Measurements from ENCODE around the gene PPP2R2C. TPM values are rescaled to one million over a fixed set of nuclear protein-coding genes. Genes with fewer than 3 reads are reported as not detected.

The PPP2R2C gene
- total RNA-seq, 1 experiment from 2014 or later, result 32.9 TPM

GRCh38 chr4:6332669-6333050 lies 139.8 kb downstream of the PPP2R2C start:
- Histone ChIP-seq H3K4me1 (ENCODE audit: control insufficient read depth in 1 of 2, insufficient read depth in 2 of 2, low read length in 2 of 2) (peaks cover 6 to 7% of the 10 kb centered on the region in 2 experiments), H3K4me3 (replicated peaks in 1 of 2; ENCODE audit: low read depth in 1 of 2, low read length in 2 of 2) (no peak overlapping the region), H3K27me3 (ENCODE audit: insufficient read depth, low read length) (no peaks in the 10 kb centered on the region), H3K9me3 (ENCODE audit: control insufficient read depth in 1 of 2, insufficient read depth in 1 of 2, low read depth in 1 of 2, low read length in 2 of 2) (no peaks in the 10 kb centered on the region), H3K79me2 (ENCODE audit: insufficient read depth, low read length) (no peaks in the 10 kb centered on the region), H3K4me2 (ENCODE audit: low read length) (no peak overlapping the region), H3K36me3 (ENCODE audit: control insufficient read depth in 1 of 2, insufficient read depth in 2 of 2, low read length in 2 of 2) (no peaks in the 10 kb centered on the region), H3K27ac (ENCODE audit: low read depth, low read length) (no peak overlapping the region), H4K20me1 (ENCODE audit: insufficient read depth) (no peaks in the 10 kb centered on the region; the same call in 1 of the 2 replicates), H3K9ac (ENCODE audit: low read length) (no peak overlapping the region), H2AFZ (ENCODE audit: low read depth, low read length, poor library complexity, severe bottlenecking) (no peak overlapping the region), H3K9me2 (ENCODE audit: insufficient read depth) (no peaks in the 10 kb centered on the region)
- TF ChIP-seq CEBPB (IDR thresholded peaks at IDR 0.05; ENCODE audit: low read depth) (no peak), SRF (IDR thresholded peaks at IDR 0.05; ENCODE audit: low read depth) (no peak)
- no peak for DNase-seq (ENCODE audit: low read depth, low spot score)
- ChIA-PET POLR2A (interaction anchor here (1.5 kb wide), 1 partner anchor 341 kb away, joined by 3 read pairs; a partner anchor contains a TSS), CTCF (interaction anchor here (0.6 to 12.2 kb wide), 12 partner anchors 11 to 377 kb away, joined by 3 to 201 read pairs (median 7); partner anchors contain the start of gene MRFAP1L1), RAD21 (ENCODE audit: low non-redundant PET in 1 of 2, low total read pairs in 2 of 2, uncharacterized antibody in 2 of 2, unreplicated experiment in 2 of 2) (interaction anchor here in 1 of 2 experiments (1.9 kb wide), 1 partner anchor 82 kb away, joined by 6 read pairs; no protein-coding TSS in a partner anchor)
- no TSS peak for BruUV-seq (replicated peaks)
- intact Hi-C loops (cut with micrococcal nuclease), result loop anchor here (1.0 to 10.0 kb wide), 3 partner anchors 30 to 352 kb away; no protein-coding TSS in a partner anchor
- ATAC-seq, result no peak

DNA sequence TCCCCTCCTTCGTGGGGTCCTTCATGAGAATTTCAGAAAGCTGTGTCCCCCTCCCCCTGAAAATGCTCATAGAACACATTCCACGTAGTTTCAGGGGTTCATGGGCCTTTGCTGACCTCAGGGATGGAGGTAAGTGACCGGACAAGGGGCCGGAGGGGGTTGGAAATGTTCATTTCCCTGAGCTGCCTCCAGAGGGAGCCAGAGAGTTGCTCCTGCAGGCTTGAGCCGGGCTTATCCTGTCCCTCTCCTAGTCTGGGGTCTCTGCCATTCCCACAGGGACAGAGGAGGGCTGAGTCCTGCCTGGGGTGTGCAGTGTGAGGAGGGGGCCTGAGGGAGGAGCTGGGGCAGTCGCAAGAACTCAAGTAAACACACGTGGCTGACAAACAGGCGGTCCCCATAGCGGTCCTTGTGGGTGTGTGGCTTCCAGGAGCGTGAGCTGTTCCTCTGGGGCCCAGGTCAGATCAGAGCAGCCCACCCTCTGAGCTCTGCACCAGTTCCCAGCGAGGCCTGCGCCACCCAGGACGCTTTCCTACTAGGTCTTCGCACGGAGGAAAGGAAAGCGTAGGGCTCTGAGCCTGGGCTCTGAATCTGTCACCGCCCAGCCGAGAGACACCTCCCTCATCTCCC lies 140.3 kb downstream of the PPP2R2C start:
- ChIA-PET CTCF (interaction anchor here (0.8 to 12.2 kb wide), 17 partner anchors 10 to 377 kb away, joined by 3 to 201 read pairs (median 4); partner anchors contain the start of genes MRFAP1L1 and WFS1), POLR2A (interaction anchor here (1.5 kb wide), 1 partner anchor 342 kb away, joined by 3 read pairs; a partner anchor contains a TSS), RAD21 (ENCODE audit: low non-redundant PET in 1 of 2, low total read pairs in 2 of 2, uncharacterized antibody in 2 of 2, unreplicated experiment in 2 of 2) (interaction anchor here (1.4 to 1.9 kb wide), 2 partner anchors 68 to 81 kb away, joined by 6 read pairs; no protein-coding TSS in a partner anchor)
- H3K4me1 ChIP-seq (ENCODE audit: control insufficient read depth in 1 of 2, insufficient read depth in 2 of 2, low read length in 2 of 2), result peaks cover 1 to 2% of the 10 kb centered on the region in 2 experiments; a peak in 3 of 4 replicates
- DNase-seq (ENCODE audit: low read depth, low spot score) (no peak), ATAC-seq (peak; percentile 64)
- no peaks in the 10 kb centered on the region; the same call in 1 of the 2 replicates for H4K20me1 ChIP-seq (ENCODE audit: insufficient read depth)
- no peak overlapping the region for H3K4me2 ChIP-seq (ENCODE audit: low read length)
- intact Hi-C loops (cut with micrococcal nuclease), result loop anchor here (1.0 to 10.0 kb wide), 3 partner anchors 30 to 353 kb away; no protein-coding TSS in a partner anchor
- no peak overlapping the region for H2AFZ ChIP-seq (ENCODE audit: low read depth, low read length, poor library complexity, severe bottlenecking)
- TF ChIP-seq SP1 (IDR thresholded peaks at IDR 0.05; ENCODE audit: low read depth), result no peak
- TF ChIP-seq YY1 (IDR thresholded peaks at IDR 0.05; ENCODE audit: extremely low read depth, insufficient replicate concordance, low read depth, low read length), result no peak
- TF ChIP-seq ZNF274 (IDR thresholded peaks at IDR 0.05; ENCODE audit: low read depth, low read length), result no peak
- TF ChIP-seq RAD21 (IDR thresholded peaks at IDR 0.05; ENCODE audit: low read depth), result peak; percentile 83
- no peak for TF ChIP-seq POLR2AphosphoS5 (IDR thresholded peaks at IDR 0.05; ENCODE audit: low read depth, low read length)
- TF ChIP-seq JUND (IDR thresholded peaks at IDR 0.05), result no peak
- TF ChIP-seq CTCF (IDR thresholded peaks at IDR 0.05 in 2 of 3, conservative IDR thresholded peaks at IDR 0.05 in 1 of 3; ENCODE audit: borderline replicate concordance in 1 of 3, insufficient read depth in 1 of 3, low read depth in 2 of 3, low read length in 2 of 3), result peak; percentile 68 to 90 (median 84)
- no peak for TF ChIP-seq EGR1 (IDR thresholded peaks at IDR 0.05; ENCODE audit: low read depth)
- BruUV-seq (replicated peaks), result no TSS peak
- H3K9me2 ChIP-seq (ENCODE audit: insufficient read depth), result no peaks in the 10 kb centered on the region
- H3K9ac ChIP-seq (ENCODE audit: low read length), result no peak overlapping the region
- H3K4me3 ChIP-seq (replicated peaks in 1 of 2; ENCODE audit: low read depth in 1 of 2, low read length in 2 of 2), result no peak overlapping the region
- H3K27ac ChIP-seq (ENCODE audit: low read depth, low read length), result no peak overlapping the region
- H3K9me3 ChIP-seq (ENCODE audit: control insufficient read depth in 1 of 2, insufficient read depth in 1 of 2, low read depth in 1 of 2, low read length in 2 of 2), result no peaks in the 10 kb centered on the region
- no peaks in the 10 kb centered on the region for H3K79me2 ChIP-seq (ENCODE audit: insufficient read depth, low read length)
- no peaks in the 10 kb centered on the region for H3K27me3 ChIP-seq (ENCODE audit: insufficient read depth, low read length)
- no peaks in the 10 kb centered on the region for H3K36me3 ChIP-seq (ENCODE audit: control insufficient read depth in 1 of 2, insufficient read depth in 2 of 2, low read length in 2 of 2)

Data from HCT116 (cell line).